LNCaP clone FGC (cell line): ENCODE results near the gene PKP3.
"Not testable (repeated sequence)": the region's sequence is repeated elsewhere in the genome, so short reads cannot be mapped to it uniquely, and the experiment has no call there.

ENCODE experiments used
- DNase-seq: peaks from one replicate; pipeline ENCODE4 v3.0.0-alpha.2; 2011; ENCODE audit warnings: low read depth
- H3K4me3 ChIP-seq: 2 replicates; pipeline ENCODE4 v1.5.1; 2011; ENCODE audit warnings: mild to moderate bottlenecking, low read depth, low read length, control low read depth
- TF ChIP-seq, protein P1 (sequence below): IDR thresholded peaks from 2 replicates; pipeline ENCODE4 v1.5.1; 2012; ENCODE audit warnings: mild to moderate bottlenecking; ENCODE audit not compliant: control insufficient read depth, insufficient read depth; ENCODE audit errors: extremely low read depth

Gene PKP3

DNA sequence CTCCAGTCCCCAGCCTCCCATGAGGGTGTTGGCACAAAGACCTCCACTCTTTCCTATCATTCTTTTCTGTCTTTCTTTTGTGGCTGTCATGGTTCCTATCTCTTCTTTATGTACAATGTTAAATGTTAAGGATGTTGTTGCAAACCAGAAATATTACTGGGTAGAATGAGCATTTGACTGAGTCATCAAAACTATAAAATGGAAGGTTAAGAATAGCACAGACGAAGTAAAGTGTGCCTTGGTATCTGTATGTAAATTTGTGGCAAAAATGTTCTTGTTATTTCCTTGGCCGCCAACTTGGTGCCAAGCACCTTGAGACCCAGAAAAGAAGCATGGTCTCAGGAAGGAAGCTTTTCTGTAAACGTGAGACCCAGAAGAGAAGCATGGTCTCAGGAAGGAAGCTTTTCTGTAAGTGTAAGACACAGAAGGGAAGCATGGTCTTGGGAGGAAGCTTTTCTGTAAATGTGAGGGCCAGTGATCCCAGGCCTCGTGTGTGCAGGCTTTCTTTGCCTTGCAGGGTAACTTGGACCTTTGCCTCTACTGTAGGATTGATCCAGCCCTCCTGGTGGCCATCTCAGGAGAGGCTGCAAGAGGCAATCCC, 6.7 kb upstream of the PKP3 start:
- H3K4me3 ChIP-seq = no peak overlapping the region
- TF ChIP-seq, protein P1, sequence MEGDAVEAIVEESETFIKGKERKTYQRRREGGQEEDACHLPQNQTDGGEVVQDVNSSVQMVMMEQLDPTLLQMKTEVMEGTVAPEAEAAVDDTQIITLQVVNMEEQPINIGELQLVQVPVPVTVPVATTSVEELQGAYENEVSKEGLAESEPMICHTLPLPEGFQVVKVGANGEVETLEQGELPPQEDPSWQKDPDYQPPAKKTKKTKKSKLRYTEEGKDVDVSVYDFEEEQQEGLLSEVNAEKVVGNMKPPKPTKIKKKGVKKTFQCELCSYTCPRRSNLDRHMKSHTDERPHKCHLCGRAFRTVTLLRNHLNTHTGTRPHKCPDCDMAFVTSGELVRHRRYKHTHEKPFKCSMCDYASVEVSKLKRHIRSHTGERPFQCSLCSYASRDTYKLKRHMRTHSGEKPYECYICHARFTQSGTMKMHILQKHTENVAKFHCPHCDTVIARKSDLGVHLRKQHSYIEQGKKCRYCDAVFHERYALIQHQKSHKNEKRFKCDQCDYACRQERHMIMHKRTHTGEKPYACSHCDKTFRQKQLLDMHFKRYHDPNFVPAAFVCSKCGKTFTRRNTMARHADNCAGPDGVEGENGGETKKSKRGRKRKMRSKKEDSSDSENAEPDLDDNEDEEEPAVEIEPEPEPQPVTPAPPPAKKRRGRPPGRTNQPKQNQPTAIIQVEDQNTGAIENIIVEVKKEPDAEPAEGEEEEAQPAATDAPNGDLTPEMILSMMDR = no peak
- no peak for DNase-seq

- DNase-seq, H3K4me3 ChIP-seq: not testable (repeated sequence)
Observed at GRCh38 chr11:389369-389768, 4.6 kb upstream of the PKP3 start.

- TF ChIP-seq, protein P1 = peak; percentile 66
- DNase-seq = no peak
- H3K4me3 ChIP-seq = no peak overlapping the region
Observed at GRCh38 chr11:390175-390574, 3.8 kb upstream of the PKP3 start.

GRCh38 chr11:391117-392017, 2.6 kb upstream of the PKP3 start:
- DNase-seq = no peak
- H3K4me3 ChIP-seq = no peak overlapping the region
- TF ChIP-seq, protein P1 = no peak

GRCh38 chr11:392102-392777, 1.8 kb upstream of the PKP3 start:
- TF ChIP-seq, protein P1 = no peak

GRCh38 chr11:393219-394033, 583 bp upstream of the PKP3 start:
- peak overlapping the region; percentile 98 for H3K4me3 ChIP-seq
- TF ChIP-seq, protein P1 = no peak
- DNase-seq = no peak

More at GRCh38 chr11:392102-392777, 1.8 kb upstream of the PKP3 start:
- no peak for DNase-seq
- H3K4me3 ChIP-seq = no peak overlapping the region
